Measurements from ENCODE around the gene PKP1. TPM values are rescaled to one million over a fixed set of nuclear protein-coding genes. Genes with fewer than 3 reads are reported as not detected.

PKP1 gene
- total and polyA plus RNA-seq, 2 experiments from 2014 or later = 0.19 to 0.83 TPM

GRCh38 chr1:201276891-201277290 lies 6.4 kb upstream of the PKP1 start (continued):
- no peak for TF ChIP-seq CTCF (conservative IDR thresholded peaks at IDR 0.05; ENCODE audit: low read depth in 2 of 2)
- TF ChIP-seq JUNB (IDR thresholded peaks at IDR 0.05; ENCODE audit: unreplicated experiment) = no peak
- no peak for TF ChIP-seq ZNF114 (CRISPR knock-in tag; IDR thresholded peaks at IDR 0.05)

DNA sequence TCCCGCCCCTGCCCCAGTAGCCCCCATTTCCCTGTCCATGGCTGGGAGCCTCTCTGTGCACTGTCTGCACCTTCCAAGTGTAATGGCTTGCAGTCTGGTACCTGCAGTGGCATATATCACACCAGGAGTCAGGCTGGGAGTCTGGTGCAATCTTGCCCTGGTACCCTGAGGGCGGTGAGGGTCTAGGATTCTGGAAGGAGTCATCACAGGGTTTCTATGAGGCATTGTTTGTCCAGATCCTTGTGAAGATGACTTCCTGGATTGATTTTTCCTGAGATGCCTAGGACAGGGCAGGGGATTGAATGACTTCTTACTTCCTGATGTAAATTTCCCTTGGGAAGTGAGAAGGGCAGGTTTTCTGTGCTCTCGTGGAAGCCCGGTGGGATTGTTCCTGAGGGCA lies 5.9 kb upstream of the PKP1 start:
- Mint-ChIP-seq H3K9me3 (no peaks in the 10 kb centered on the region), H3K36me3 (ENCODE audit: low read depth) (no peaks in the 10 kb centered on the region), H3K27ac (no peak overlapping the region), H3K27me3 (ENCODE audit: insufficient read depth, low read depth, poor library complexity) (peaks cover 9% of the 10 kb centered on the region), H3K4me3 (no peak overlapping the region), H3K4me1 (peaks cover 11% of the 10 kb centered on the region; the same call in 1 of the 3 replicates)
- H3F3A ChIP-seq (replicated peaks; ENCODE audit: low read depth) = no peaks in the 10 kb centered on the region
- DNase-seq (ENCODE audit: low spot score) (no peak), ATAC-seq (no peak)
- H3K79me2 ChIP-seq (replicated peaks; ENCODE audit: insufficient read depth) = no peaks in the 10 kb centered on the region
- peaks cover 13% of the 10 kb centered on the region for H3K27me3 ChIP-seq (ENCODE audit: insufficient read depth)
- no peak overlapping the region for H3K4me2 ChIP-seq
- no peak overlapping the region for H3K4me3 ChIP-seq
- H3K4me1 ChIP-seq (ENCODE audit: insufficient read depth) = peaks cover under 1% of the 10 kb centered on the region; the same call in 1 of the 2 replicates
- H3K9me2 ChIP-seq (ENCODE audit: insufficient read depth) = no peaks in the 10 kb centered on the region
- H4K20me1 ChIP-seq (replicated peaks; ENCODE audit: insufficient read depth) = no peaks in the 10 kb centered on the region
- H2AFZ ChIP-seq = no peak overlapping the region
- no peak overlapping the region for H3K27ac ChIP-seq (ENCODE audit: low read depth)
- no peaks in the 10 kb centered on the region for H3K36me3 ChIP-seq (ENCODE audit: insufficient read depth)
- TF ChIP-seq CREB1 (CRISPR knock-in tag; IDR thresholded peaks at IDR 0.05; ENCODE audit: low read depth) (no peak), REST (IDR thresholded peaks at IDR 0.05; ENCODE audit: unreplicated experiment) (no peak), EZH2 (IDR thresholded peaks at IDR 0.05; ENCODE audit: low read depth, unreplicated experiment) (no peak), ZNF114 (CRISPR knock-in tag; IDR thresholded peaks at IDR 0.05) (no peak), JUNB (IDR thresholded peaks at IDR 0.05; ENCODE audit: unreplicated experiment) (no peak), STAT1 (IDR thresholded peaks at IDR 0.05; ENCODE audit: unreplicated experiment) (no peak), ZNF331 (CRISPR knock-in tag; IDR thresholded peaks at IDR 0.05; ENCODE audit: low read depth) (no peak), NANOG (IDR thresholded peaks at IDR 0.05; ENCODE audit: borderline replicate concordance) (no peak), EZH2phosphoT487 (IDR thresholded peaks at IDR 0.05; ENCODE audit: unreplicated experiment) (no peak), ZNF462 (CRISPR knock-in tag; IDR thresholded peaks at IDR 0.05) (no peak)
- TF ChIP-seq, protein P1, sequence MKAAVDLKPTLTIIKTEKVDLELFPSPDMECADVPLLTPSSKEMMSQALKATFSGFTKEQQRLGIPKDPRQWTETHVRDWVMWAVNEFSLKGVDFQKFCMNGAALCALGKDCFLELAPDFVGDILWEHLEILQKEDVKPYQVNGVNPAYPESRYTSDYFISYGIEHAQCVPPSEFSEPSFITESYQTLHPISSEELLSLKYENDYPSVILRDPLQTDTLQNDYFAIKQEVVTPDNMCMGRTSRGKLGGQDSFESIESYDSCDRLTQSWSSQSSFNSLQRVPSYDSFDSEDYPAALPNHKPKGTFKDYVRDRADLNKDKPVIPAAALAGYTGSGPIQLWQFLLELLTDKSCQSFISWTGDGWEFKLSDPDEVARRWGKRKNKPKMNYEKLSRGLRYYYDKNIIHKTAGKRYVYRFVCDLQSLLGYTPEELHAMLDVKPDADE (IDR thresholded peaks at IDR 0.05) = no peak
